ENCODE results near the gene CCDC192.

CCDC192 gene

DNA sequence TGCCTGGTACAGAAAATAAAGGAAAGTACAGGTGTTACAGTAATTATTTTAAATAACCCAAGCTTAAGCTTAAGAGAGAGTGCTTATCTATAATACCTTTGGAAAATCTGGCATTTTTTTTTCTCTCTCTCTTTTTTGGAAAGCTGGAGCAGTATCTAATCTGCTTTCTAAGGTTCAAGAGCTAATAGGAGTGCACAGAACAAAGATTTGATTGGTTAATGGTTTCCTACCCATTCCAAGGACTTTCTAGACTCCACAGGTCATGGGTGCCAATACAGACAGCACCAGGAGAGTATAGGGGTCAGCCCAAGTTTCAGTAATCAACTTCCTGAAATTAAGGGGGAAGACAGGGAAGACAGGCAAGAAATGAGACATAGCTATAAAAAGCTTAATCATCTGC lies 276.3 kb downstream of the CCDC192 start:
- H3K9me3 ChIP-seq (ENCODE audit: control insufficient read depth in 1 of 2, low read length in 2 of 2): no peaks in the 10 kb centered on the region
- no peak overlapping the region for H3K4me3 ChIP-seq (ENCODE audit: low read depth in 1 of 2, low read length in 2 of 2)
- no peak overlapping the region for H3K27ac ChIP-seq (ENCODE audit: low read depth, low read length)
- H3K27me3 ChIP-seq (ENCODE audit: control insufficient read depth in 1 of 2, insufficient read depth in 2 of 2, low read length in 2 of 2): no peaks in the 10 kb centered on the region
- H3K4me1 ChIP-seq (ENCODE audit: control insufficient read depth in 1 of 2, insufficient read depth in 2 of 2, low read length in 2 of 2): peaks cover 0 to 11% of the 10 kb centered on the region in 2 donors
- no peak overlapping the region for H3K9ac ChIP-seq (ENCODE audit: low read depth in 1 of 2, low read length in 2 of 2)
- H3K36me3 ChIP-seq (ENCODE audit: control insufficient read depth in 1 of 2, insufficient read depth in 2 of 2, low read length in 2 of 2): no peaks in the 10 kb centered on the region

DNA sequence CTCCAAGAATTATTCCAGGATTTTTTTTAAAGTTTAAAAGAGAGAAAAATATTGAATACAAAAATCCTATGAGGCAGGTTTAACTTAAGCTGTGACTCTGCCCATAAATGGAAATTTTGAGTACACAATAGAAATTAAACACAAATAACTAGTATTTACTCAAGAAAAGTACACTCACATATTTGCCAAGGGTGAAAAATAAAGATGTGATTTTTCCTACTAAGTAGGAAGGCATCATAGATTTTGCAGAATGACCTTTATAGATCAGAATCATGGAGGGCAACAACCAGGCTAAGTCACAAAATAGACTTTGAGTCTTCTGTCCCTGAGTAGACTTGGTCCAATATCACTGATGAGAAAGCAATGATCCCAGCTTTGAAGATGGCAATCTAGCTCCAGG lies 277.7 kb downstream of the CCDC192 start:
- Histone ChIP-seq H3K9me3 (ENCODE audit: control insufficient read depth in 1 of 2, low read length in 2 of 2) (no peaks in the 10 kb centered on the region), H3K27ac (ENCODE audit: low read depth, low read length) (no peak overlapping the region), H3K27me3 (ENCODE audit: control insufficient read depth in 1 of 2, insufficient read depth in 2 of 2, low read length in 2 of 2) (no peaks in the 10 kb centered on the region), H3K4me3 (ENCODE audit: low read depth in 1 of 2, low read length in 2 of 2) (no peak overlapping the region), H3K36me3 (ENCODE audit: control insufficient read depth in 1 of 2, insufficient read depth in 2 of 2, low read length in 2 of 2) (no peaks in the 10 kb centered on the region), H3K4me1 (ENCODE audit: control insufficient read depth in 1 of 2, insufficient read depth in 2 of 2, low read length in 2 of 2) (peaks cover 0 to 11% of the 10 kb centered on the region in 2 donors), H3K9ac (ENCODE audit: low read depth in 1 of 2, low read length in 2 of 2) (no peak overlapping the region)

DNA sequence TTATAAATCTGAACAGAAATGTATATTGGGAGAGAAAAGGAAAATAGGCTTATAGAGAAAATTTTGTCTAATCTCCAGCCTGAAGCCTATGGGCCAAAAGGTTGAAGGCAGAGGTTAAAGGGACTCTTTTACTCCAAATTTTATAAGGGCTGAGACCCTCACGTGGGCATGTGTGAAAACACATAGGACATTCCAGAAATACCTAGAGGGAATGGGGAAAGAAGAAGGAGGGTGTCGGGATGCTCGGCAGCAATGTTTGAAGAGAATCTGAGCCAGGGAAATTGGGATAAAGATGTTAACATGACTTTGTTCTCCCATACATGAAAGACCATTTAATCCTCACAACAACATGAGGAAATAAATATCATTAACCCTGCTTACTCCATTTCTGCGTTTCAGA lies 278.3 kb downstream of the CCDC192 start:
- H3K27me3 ChIP-seq (ENCODE audit: control insufficient read depth in 1 of 2, insufficient read depth in 2 of 2, low read length in 2 of 2): no peaks in the 10 kb centered on the region
- no peak overlapping the region for H3K4me3 ChIP-seq (ENCODE audit: low read depth in 1 of 2, low read length in 2 of 2)
- no peak overlapping the region for H3K27ac ChIP-seq (ENCODE audit: low read depth, low read length)
- H3K4me1 ChIP-seq (ENCODE audit: control insufficient read depth in 1 of 2, insufficient read depth in 2 of 2, low read length in 2 of 2): peaks cover 0 to 11% of the 10 kb centered on the region in 2 donors
- H3K9ac ChIP-seq (ENCODE audit: low read depth in 1 of 2, low read length in 2 of 2): no peak overlapping the region
- no peaks in the 10 kb centered on the region for H3K9me3 ChIP-seq (ENCODE audit: control insufficient read depth in 1 of 2, low read length in 2 of 2)
- H3K36me3 ChIP-seq (ENCODE audit: control insufficient read depth in 1 of 2, insufficient read depth in 2 of 2, low read length in 2 of 2): no peaks in the 10 kb centered on the region

DNA sequence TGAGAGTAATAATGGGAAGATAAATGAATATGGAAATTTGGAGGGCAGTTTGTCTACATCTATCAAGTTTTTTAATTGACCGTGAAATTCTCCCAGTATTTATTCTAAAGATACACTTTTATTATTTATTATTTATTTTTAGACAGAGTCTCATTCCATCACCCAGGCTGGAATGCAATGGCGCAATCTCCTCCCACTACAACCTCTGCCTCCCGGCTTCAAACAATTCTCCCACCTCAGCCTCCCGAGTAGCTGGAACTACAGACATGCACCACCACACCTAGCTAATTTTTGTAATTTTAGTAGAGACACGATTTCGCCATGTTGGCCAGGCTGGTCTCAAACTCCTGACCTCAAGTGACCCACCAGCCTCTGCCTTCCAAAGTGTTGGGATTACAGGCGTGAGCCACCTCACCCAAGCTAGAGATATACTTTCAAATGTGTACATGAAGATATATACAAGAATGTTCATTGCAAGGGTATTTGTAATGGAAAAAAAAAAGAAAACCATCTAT lies 282.7 kb downstream of the CCDC192 start:
- Histone ChIP-seq H3K36me3 (ENCODE audit: control insufficient read depth in 1 of 2, insufficient read depth in 2 of 2, low read length in 2 of 2) (no peaks in the 10 kb centered on the region), H3K4me3 (ENCODE audit: low read depth in 1 of 2, low read length in 2 of 2) (no peak overlapping the region), H3K27ac (ENCODE audit: low read depth, low read length) (no peak overlapping the region), H3K9ac (ENCODE audit: low read depth in 1 of 2, low read length in 2 of 2) (no peak overlapping the region), H3K9me3 (ENCODE audit: control insufficient read depth in 1 of 2, low read length in 2 of 2) (no peaks in the 10 kb centered on the region), H3K27me3 (ENCODE audit: control insufficient read depth in 1 of 2, insufficient read depth in 2 of 2, low read length in 2 of 2) (no peaks in the 10 kb centered on the region), H3K4me1 (ENCODE audit: control insufficient read depth in 1 of 2, insufficient read depth in 2 of 2, low read length in 2 of 2) (peaks cover 3 to 6% of the 10 kb centered on the region in 2 donors)

DNA sequence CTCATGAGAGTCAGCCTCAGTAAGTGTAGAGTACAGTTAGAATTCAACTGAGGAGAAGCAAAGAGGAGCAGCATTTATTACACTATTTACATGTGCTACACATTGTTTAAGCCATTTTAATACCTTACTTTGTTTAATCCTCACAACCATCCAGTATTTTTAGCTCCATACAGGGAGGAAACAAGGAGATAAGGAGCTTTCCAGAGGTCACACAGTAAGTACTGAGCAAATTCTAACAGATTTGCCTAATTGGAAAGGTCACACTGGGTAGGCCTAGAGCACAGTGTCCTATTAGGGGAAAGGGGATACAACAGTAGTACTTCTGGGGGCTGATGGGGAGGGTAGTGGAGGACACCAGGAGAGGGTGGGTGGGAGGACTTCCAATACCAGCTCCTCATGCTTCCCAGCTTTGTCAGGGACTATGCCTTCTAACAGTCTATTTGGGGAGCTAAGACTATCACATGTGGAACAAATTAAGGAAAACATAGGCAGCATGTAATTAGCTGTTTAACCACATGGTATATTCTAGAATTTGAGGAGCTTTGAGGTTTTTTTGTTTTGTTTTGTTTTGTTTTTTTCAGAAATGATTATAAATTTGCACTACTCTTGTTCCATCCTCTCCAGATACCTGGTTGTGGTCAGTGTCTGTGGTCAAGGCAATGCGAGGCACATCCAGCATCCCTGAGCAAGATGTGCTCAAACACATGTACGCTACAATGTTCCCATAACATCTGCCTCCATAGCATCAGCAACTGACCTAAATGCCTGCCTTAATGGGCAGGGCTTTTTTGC lies 284.4 kb downstream of the CCDC192 start:
- H3K9ac ChIP-seq (ENCODE audit: low read depth in 1 of 2, low read length in 2 of 2): no peak overlapping the region
- no peaks in the 10 kb centered on the region for H3K36me3 ChIP-seq (ENCODE audit: control insufficient read depth in 1 of 2, insufficient read depth in 2 of 2, low read length in 2 of 2)
- H3K4me1 ChIP-seq (ENCODE audit: control insufficient read depth in 1 of 2, insufficient read depth in 2 of 2, low read length in 2 of 2): peaks cover 3 to 6% of the 10 kb centered on the region in 2 donors
- H3K9me3 ChIP-seq (ENCODE audit: control insufficient read depth in 1 of 2, low read length in 2 of 2): no peaks in the 10 kb centered on the region
- H3K4me3 ChIP-seq (ENCODE audit: low read depth in 1 of 2, low read length in 2 of 2): no peak overlapping the region
- no peak overlapping the region for H3K27ac ChIP-seq (ENCODE audit: low read depth, low read length)
- no peaks in the 10 kb centered on the region for H3K27me3 ChIP-seq (ENCODE audit: control insufficient read depth in 1 of 2, insufficient read depth in 2 of 2, low read length in 2 of 2)

DNA sequence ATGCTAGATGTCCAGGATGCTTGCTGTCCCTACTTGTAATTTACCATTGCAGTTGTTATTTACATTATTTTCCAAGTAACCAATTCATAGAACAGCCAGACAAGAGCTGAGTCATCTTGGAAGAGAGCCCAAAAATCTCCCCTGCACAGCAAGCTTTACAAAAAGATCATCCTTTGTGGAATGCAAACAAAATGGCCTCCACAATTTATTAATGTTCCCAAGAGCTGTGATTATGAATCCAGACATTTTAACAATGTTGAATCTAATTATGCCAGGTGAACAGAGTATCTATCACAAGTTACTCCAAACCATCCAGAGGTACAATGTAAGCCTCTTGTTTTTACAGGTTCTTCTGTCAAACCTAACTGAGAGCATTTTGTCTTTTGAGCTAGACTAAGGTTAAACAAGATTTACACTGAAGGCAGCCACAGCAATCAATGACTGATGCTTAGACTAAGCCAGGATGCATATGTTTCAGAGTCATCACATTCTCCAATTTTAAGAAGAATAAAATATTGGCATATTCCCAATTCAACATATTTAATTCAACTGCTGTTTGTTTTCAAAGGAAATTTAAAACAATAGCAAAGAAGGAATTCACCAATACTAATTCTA lies 285.1 kb downstream of the CCDC192 start:
- Histone ChIP-seq H3K9me3 (ENCODE audit: control insufficient read depth in 1 of 2, low read length in 2 of 2) (no peaks in the 10 kb centered on the region), H3K36me3 (ENCODE audit: control insufficient read depth in 1 of 2, insufficient read depth in 2 of 2, low read length in 2 of 2) (no peaks in the 10 kb centered on the region), H3K27ac (ENCODE audit: low read depth, low read length) (no peak overlapping the region), H3K9ac (ENCODE audit: low read depth in 1 of 2, low read length in 2 of 2) (no peak overlapping the region), H3K27me3 (ENCODE audit: control insufficient read depth in 1 of 2, insufficient read depth in 2 of 2, low read length in 2 of 2) (no peaks in the 10 kb centered on the region), H3K4me1 (ENCODE audit: control insufficient read depth in 1 of 2, insufficient read depth in 2 of 2, low read length in 2 of 2) (peaks cover 3 to 6% of the 10 kb centered on the region in 2 donors), H3K4me3 (ENCODE audit: low read depth in 1 of 2, low read length in 2 of 2) (no peak overlapping the region)

Data from duodenal mucosa (tissue), 2 donors.